ENCODE data around the gene ARID1B. TPM values are rescaled to one million over a fixed set of nuclear protein-coding genes. Genes with fewer than 3 reads are reported as not detected.

Gene ARID1B
- total and polyA plus RNA-seq, 12 donors, result 11.2 to 63.2 (median 52.2) TPM

DNA sequence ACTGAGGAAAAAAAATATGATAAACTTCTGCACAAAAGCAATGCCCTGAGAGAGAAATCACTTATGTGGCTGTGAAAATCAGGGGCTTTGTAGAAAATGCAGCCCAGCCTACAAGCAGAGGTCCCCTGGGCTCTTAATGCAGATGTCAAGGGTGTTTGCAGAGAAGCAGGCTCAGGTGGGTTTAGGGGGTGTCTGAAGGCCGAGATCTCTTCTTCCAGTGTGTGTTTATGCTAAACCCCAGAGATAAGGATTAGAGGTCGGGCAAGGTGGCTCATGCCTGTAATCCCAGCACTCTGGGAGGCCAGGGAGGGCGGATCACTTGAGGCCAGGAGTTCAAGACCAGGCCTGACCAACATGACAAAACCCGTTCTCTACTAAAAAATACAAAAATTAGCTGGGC, 467.6 kb downstream of the ARID1B start:
- ATAC-seq, result peak in 1 of 8 donors; percentile 11

DNA sequence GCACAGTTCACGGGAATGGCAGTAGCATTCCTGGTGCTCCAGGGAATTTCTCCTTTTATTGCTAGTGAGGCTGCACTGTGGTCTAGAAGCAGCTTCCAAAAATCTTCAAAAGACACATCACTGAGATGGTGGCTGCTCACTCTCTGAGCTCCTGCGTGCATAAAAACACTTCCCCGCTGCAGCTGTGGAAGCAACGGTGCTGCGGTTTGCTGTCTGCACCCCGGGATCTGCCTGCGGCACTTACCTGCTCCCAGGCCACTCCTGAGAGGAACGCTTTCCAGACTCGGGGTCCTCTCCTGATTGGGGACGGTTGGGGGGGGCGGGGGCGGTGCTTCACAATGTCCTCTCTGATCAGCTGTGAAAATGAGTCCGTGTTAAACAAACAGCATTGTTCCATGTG, 468.3 kb downstream of the ARID1B start:
- ATAC-seq, result no peak
- H3K27me3 ChIP-seq, result no peaks in the 10 kb centered on the region
- WGBS, 2 donors, result 70 to 76% methylated on average over 13 of the region's 13 CpGs
- intact Hi-C loops (cut with DNase I), result no loop called here
- no peak for DNase-seq
- H3K9me3 ChIP-seq, result peaks cover 0 to 19% (median 0%) of the 10 kb centered on the region in 11 donors
- no peaks in the 10 kb centered on the region for H3K36me3 ChIP-seq
- peaks cover 0 to 37% (median 21%) of the 10 kb centered on the region in 9 donors for H3K4me1 ChIP-seq
- peak overlapping the region in 7 of 10 donors; percentile 56 to 84 (median 72) for H3K27ac ChIP-seq
- TF ChIP-seq, protein P1, sequence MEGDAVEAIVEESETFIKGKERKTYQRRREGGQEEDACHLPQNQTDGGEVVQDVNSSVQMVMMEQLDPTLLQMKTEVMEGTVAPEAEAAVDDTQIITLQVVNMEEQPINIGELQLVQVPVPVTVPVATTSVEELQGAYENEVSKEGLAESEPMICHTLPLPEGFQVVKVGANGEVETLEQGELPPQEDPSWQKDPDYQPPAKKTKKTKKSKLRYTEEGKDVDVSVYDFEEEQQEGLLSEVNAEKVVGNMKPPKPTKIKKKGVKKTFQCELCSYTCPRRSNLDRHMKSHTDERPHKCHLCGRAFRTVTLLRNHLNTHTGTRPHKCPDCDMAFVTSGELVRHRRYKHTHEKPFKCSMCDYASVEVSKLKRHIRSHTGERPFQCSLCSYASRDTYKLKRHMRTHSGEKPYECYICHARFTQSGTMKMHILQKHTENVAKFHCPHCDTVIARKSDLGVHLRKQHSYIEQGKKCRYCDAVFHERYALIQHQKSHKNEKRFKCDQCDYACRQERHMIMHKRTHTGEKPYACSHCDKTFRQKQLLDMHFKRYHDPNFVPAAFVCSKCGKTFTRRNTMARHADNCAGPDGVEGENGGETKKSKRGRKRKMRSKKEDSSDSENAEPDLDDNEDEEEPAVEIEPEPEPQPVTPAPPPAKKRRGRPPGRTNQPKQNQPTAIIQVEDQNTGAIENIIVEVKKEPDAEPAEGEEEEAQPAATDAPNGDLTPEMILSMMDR (IDR thresholded peaks at IDR 0.05), result no peak
- no peak overlapping the region for H3K4me3 ChIP-seq

More for the DNA sequence above, 467.6 kb downstream of the ARID1B start:
- no peak for DNase-seq
- Histone ChIP-seq H3K4me1 (peaks cover 3 to 44% (median 27%) of the 10 kb centered on the region in 9 donors), H3K4me3 (no peak overlapping the region), H3K27me3 (no peaks in the 10 kb centered on the region), H3K27ac (peak overlapping the region; percentile 27 to 84 (median 67)), H3K36me3 (no peaks in the 10 kb centered on the region), H3K9me3 (peaks cover 0 to 19% (median 0%) of the 10 kb centered on the region in 11 donors)
- WGBS, 2 donors, result 73 to 74% methylated on average over 4 of the region's 4 CpGs
- TF ChIP-seq, protein P1 (IDR thresholded peaks at IDR 0.05), result no peak
- intact Hi-C loops (cut with DNase I), result no loop called here

DNA sequence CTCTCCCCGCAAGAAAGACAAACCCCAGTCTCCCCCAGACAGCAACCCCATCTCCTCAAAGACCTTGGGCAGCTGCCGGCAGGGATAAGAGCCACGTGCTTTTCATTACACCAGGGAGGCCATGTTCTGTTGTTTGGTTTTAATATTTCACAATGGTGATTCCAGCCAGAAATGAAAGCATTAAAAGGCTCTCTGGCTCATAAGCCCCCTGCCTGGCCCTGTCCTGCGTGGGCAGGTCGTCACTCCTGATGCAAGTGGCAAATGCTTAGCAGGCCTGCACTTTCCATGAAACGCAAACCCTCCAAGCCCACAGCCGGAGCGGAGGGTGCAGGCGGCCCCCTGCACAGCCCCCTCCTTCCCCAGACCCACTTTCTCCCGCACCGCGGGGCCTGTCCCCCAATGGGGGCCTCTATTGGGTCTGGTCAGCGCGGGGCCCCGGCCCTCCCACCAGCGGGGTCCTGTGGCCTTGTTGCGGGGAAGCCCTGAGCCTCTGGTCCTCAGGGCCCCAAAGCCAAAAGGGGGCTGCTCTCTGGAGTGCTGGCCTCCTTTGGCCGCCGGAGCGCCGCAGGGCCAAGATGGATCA, 469.0 kb downstream of the ARID1B start:
- TF ChIP-seq, protein P1 (IDR thresholded peaks at IDR 0.05), result no peak
- intact Hi-C loops (cut with DNase I), result no loop called here
- Histone ChIP-seq H3K4me3 (no peak overlapping the region), H3K27me3 (no peaks in the 10 kb centered on the region), H3K27ac (peak overlapping the region in 3 of 10 donors; percentile 15 to 64 (median 51)), H3K9me3 (peaks cover 0 to 19% (median 0%) of the 10 kb centered on the region in 11 donors), H3K4me1 (peaks cover 0 to 30% (median 14%) of the 10 kb centered on the region in 9 donors), H3K36me3 (no peaks in the 10 kb centered on the region)
- WGBS, 2 donors, result 87 to 91% methylated on average over 21 of the region's 21 CpGs
- no peak for DNase-seq
- ATAC-seq, result peak in 3 of 8 donors; percentile 18 to 23 (median 20)

DNA sequence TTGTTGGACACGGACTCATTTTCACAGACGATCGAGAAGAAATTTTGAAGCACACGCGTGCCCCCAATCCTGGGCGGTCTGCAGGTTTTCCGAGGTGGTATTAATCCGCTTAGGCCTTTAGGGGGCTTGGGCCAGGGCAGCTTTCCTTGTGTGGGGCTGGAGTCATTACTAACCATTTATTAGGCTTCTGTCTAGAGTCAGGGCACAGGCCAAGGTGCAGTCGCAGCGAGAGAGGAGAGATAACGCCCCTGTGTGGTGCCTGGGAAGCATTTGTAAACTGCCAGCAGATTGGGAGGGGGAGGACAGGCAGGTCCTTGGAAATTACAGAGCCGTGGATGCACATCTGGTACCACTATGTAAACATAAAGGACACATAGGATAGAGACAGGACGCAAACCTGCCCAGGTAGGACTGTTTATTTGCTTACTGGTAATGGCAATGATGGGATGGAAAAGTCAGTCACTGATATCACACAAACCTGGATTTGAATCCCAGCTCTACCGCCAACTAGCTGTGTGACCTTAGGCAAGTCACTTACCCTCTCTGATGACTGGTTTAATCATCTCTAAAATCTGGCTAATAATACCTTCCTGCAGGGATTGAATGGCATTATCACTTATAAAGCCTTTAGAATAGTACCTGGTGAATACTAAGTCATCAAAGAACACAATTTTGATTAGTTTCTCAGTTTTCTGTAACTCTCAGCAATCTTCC, 469.8 kb downstream of the ARID1B start:
- Histone ChIP-seq H3K27ac (no peak overlapping the region), H3K4me3 (no peak overlapping the region), H3K27me3 (no peaks in the 10 kb centered on the region), H3K36me3 (no peaks in the 10 kb centered on the region), H3K4me1 (peaks cover 0 to 29% (median 14%) of the 10 kb centered on the region in 9 donors), H3K9me3 (peaks cover 0 to 16% (median 0%) of the 10 kb centered on the region in 11 donors)
- intact Hi-C loops (cut with DNase I), result no loop called here
- DNase-seq, result no peak
- TF ChIP-seq, protein P1 (IDR thresholded peaks at IDR 0.05), result no peak
- ATAC-seq, result no peak
- WGBS, 2 donors, result 89 to 93% methylated on average over 14 of the region's 14 CpGs

All from heart right ventricle (tissue), 16 donors.